ENCODE results near the gene FAM89B.
A peak's percentile ranks its signal among the peaks of the same experiment; 100 is the strongest.

The FAM89B gene

DNA sequence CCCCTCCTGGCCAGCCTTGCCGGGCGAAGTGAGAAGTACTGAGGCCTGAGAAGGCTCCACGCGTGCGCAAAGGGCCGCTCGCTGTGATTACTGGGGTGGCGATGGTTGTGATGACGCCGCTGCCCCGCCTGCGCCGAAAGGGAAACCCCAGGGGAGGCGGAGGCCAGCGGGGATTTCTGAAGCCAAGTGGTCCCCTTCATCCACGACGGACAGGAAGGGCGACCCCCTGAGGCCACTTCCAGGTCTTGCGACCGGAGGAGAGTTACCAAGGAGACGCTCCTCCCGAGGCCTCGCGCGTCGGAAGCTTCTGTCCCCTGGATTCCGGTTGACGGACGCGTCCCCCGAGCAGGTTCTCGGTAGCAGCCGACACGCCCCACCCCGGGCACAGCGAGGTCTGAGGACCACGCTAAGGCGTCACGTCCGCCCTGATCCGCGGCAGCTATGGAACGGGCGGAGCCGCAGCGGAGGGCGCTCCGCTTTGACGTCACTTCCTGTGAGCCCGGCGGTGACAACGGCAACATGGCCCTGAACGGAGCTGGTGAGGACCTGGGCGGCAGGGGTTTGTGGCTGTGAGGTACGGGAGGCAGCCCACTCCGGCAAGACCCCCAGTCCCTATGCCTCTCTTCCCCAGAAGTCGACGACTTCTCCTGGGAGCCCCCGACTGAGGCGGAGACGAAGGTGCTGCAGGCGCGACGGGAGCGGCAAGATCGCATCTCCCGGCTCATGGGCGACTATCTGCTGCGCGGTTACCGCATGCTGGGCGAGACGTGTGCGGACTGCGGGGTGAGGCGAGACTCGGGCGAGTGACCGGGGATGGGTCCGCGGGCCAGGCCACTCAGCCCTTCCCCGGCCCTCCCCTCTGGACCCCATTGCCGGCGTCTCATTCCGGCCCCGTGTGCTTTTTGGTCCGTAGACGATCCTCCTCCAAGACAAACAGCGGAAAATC, 2.1 kb upstream of the FAM89B start, which contains the start of gene ZNRD2:
ZNRD2 (plus strand) TSS at position 505 of the 946 bp plus-strand sequence; CDS start at position 520, 15 bp downstream.
- TF ChIP-seq, protein P1, sequence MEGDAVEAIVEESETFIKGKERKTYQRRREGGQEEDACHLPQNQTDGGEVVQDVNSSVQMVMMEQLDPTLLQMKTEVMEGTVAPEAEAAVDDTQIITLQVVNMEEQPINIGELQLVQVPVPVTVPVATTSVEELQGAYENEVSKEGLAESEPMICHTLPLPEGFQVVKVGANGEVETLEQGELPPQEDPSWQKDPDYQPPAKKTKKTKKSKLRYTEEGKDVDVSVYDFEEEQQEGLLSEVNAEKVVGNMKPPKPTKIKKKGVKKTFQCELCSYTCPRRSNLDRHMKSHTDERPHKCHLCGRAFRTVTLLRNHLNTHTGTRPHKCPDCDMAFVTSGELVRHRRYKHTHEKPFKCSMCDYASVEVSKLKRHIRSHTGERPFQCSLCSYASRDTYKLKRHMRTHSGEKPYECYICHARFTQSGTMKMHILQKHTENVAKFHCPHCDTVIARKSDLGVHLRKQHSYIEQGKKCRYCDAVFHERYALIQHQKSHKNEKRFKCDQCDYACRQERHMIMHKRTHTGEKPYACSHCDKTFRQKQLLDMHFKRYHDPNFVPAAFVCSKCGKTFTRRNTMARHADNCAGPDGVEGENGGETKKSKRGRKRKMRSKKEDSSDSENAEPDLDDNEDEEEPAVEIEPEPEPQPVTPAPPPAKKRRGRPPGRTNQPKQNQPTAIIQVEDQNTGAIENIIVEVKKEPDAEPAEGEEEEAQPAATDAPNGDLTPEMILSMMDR (IDR thresholded peaks at IDR 0.05), result peak; percentile 63
- peak; percentile 97 for DNase-seq
- Mint-ChIP-seq H3K4me3 (peak within 1 kb of the TSS; percentile 97), H3K9me3 (no peaks in the 10 kb centered on the region), H3K27ac (peak within 1 kb of the TSS; percentile 98), H3K36me3 (ENCODE audit: low read depth) (no peaks in the 10 kb centered on the region), H3K4me1 (peaks cover 83% of the 10 kb centered on the region), H3K27me3 (ENCODE audit: low read depth, poor library complexity) (peaks cover 10% of the 10 kb centered on the region)

DNA sequence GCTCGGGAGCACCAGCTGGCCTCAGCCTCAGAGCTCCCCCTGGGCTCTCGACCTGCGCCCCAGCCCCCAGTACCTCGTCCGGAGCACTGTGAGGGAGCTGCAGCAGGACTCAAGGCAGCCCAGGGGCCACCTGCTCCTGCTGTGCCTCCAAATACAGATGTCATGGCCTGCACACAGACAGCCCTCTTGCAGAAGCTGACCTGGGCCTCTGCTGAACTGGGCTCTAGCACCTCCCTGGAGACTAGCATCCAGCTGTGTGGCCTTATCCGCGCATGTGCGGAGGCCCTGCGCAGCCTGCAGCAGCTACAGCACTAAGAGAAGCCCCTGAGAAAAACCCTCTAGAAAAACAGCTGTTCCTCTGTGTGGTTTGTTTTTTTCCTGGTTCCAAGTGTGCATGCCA, 918 bp upstream of the FAM89B start:
- H3K27ac Mint-ChIP-seq, result peak overlapping the region; percentile 94

DNA sequence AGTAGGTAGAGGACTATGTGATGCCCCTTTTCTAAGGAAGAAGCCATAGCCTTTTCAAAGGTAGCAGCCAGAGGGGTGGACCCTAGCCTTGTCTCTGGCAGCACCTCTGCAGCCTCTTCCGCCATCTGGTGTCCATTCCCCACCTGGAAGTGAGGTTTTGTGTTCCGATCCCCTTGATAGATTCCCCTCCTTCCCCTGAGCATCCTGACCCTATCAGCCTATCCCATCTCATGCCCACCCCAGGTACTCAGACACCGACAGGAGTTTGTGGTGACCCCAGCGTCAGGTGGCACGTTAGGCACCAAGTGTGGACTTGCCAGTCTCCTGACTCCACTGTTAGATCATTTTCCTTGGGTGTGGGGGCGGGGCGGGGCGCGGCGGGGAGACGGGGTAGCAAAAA, 398 bp upstream of the FAM89B start:
- no peak for DNase-seq
- H3K4me3 Mint-ChIP-seq, result peak overlapping the region; percentile 97
- H3K4me1 Mint-ChIP-seq, result peaks cover 77% of the 10 kb centered on the region
- no peaks in the 10 kb centered on the region for H3K9me3 Mint-ChIP-seq
- H3K36me3 Mint-ChIP-seq (ENCODE audit: low read depth), result no peaks in the 10 kb centered on the region
- peaks cover 18% of the 10 kb centered on the region for H3K27me3 Mint-ChIP-seq (ENCODE audit: low read depth, poor library complexity)
- peak overlapping the region; percentile 94 for H3K27ac Mint-ChIP-seq
- TF ChIP-seq, protein P1 (IDR thresholded peaks at IDR 0.05), result peak; percentile 23

More for the DNA sequence above, 918 bp upstream of the FAM89B start:
- Mint-ChIP-seq H3K9me3 (no peaks in the 10 kb centered on the region), H3K36me3 (ENCODE audit: low read depth) (no peaks in the 10 kb centered on the region), H3K27me3 (ENCODE audit: low read depth, poor library complexity) (peaks cover 14% of the 10 kb centered on the region), H3K4me1 (peaks cover 77% of the 10 kb centered on the region), H3K4me3 (peak overlapping the region; percentile 97)
- no peak for DNase-seq
- TF ChIP-seq, protein P1 (IDR thresholded peaks at IDR 0.05), result no peak

DNA sequence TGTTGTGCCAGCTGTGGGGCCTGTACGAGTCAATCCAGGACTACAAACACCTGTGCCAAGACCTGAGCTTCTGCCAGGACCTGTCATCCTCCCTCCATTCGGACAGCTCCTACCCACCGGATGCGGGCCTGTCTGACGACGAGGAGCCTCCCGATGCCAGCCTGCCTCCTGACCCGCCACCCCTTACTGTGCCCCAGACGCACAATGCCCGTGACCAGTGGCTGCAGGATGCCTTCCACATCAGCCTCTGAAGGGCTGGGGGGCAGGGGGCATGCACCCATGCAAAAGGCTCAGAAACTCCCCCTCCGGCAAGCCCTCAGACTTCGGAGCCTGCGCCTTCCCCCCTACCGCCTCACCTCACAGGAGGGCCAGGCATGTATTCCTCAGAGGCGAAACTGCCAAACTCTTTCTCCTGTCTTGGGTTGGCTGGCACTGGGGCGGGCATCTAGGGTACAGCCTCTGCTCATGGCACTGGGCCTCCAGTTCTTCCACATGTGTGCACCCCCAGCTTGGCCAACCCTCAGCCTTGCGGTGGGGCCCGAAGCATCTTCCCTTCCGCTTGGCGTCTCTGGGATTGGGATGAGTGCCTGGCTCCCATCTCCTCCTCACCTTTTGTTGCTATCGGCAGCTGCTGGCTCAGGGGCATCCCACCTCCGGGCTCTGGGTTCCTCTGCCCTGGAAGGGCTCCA, 1.2 kb downstream of the FAM89B start:
- no peaks in the 10 kb centered on the region for H3K9me3 Mint-ChIP-seq
- H3K27me3 Mint-ChIP-seq (ENCODE audit: low read depth, poor library complexity), result peaks cover 18% of the 10 kb centered on the region
- peak overlapping the region; percentile 83 for H3K4me3 Mint-ChIP-seq
- H3K4me1 Mint-ChIP-seq, result peaks cover 79% of the 10 kb centered on the region
- H3K36me3 Mint-ChIP-seq (ENCODE audit: low read depth), result no peaks in the 10 kb centered on the region
- no peak overlapping the region for H3K27ac Mint-ChIP-seq
- DNase-seq, result no peak
- TF ChIP-seq, protein P1 (IDR thresholded peaks at IDR 0.05), result no peak

DNA sequence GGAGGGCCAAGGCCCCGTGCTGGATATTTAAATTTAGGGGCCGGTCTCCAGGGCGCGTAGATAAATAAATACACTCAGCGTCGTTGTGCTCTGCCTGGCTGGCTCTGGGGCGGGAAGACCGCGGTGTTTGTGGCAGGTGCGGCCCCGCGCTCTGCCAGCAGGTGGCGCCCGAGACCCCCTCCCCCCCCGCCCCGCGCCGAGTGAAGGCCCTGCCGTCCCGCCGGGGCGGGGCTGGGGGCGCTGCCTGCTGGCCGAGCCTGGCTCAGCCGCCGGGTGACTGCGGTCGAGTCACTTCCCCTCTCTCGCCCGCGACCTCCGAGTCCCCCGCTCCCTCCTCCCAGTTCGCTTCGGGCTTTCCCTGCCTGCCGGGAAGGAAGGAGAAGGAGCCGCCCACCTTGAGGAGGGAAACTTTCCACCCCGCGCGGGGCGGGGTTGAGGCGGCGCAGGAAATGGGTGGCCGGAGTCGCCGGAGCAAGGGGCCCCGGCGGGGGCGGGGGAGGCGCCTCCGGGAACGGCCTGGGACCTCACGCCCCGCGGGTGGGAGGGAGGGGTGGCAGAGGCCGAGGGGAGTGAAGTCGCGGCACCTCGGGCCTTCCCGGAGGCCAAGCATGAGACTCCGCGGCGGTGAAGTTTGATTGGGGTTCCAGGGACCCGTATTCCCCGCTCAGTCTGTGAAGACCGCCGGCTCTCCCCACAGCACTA, 1.9 kb downstream of the FAM89B start:
- DNase-seq, result peak; percentile 89
- H3K4me3 Mint-ChIP-seq, result peak overlapping the region; percentile 83
- peaks cover 75% of the 10 kb centered on the region for H3K4me1 Mint-ChIP-seq

More for the DNA sequence above, 1.9 kb downstream of the FAM89B start:
- H3K36me3 Mint-ChIP-seq (ENCODE audit: low read depth), result no peaks in the 10 kb centered on the region
- H3K27me3 Mint-ChIP-seq (ENCODE audit: low read depth, poor library complexity), result peaks cover 18% of the 10 kb centered on the region
- H3K27ac Mint-ChIP-seq, result no peak overlapping the region
- TF ChIP-seq, protein P1 (IDR thresholded peaks at IDR 0.05), result peak; percentile 99
- H3K9me3 Mint-ChIP-seq, result no peaks in the 10 kb centered on the region
